ENCODE results near the gene DOK6. TPM values are rescaled to one million over a fixed set of nuclear protein-coding genes. Genes with fewer than 3 reads are reported as not detected.

DOK6 gene
- total RNA-seq, 2 experiments from 2014 or later, result not detected

GRCh38 chr18:69701305-69701704 lies 300.6 kb downstream of the DOK6 start:
- H3K27ac ChIP-seq (ENCODE audit: low read depth, low read length, poor library complexity, severe bottlenecking), result no peak overlapping the region
- no peaks in the 10 kb centered on the region for H3K79me2 ChIP-seq (ENCODE audit: insufficient read depth, low read depth, low read length)
- no peak for DNase-seq (ENCODE audit: low spot score)
- CTCF ChIA-PET (ENCODE audit: unreplicated experiment), result no interaction called here
- H3K9me2 ChIP-seq (ENCODE audit: insufficient read depth, low read length), result no peaks in the 10 kb centered on the region
- no peaks in the 10 kb centered on the region for H3K36me3 ChIP-seq (ENCODE audit: insufficient read depth, low read length)
- intact Hi-C loops (cut with micrococcal nuclease; ENCODE audit: unreplicated experiment), result no loop called here
- no peaks in the 10 kb centered on the region for H3K4me1 ChIP-seq (ENCODE audit: insufficient read depth, low read length, poor library complexity, severe bottlenecking)
- H2AFZ ChIP-seq (ENCODE audit: low read length), result no peak overlapping the region
- H3K9me3 ChIP-seq (ENCODE audit: low read length), result no peaks in the 10 kb centered on the region
- H3K4me3 ChIP-seq (ENCODE audit: low read depth, low read length, poor library complexity, severe bottlenecking), result no peak overlapping the region
- POLR2A ChIA-PET, result no interaction called here
- H3K4me2 ChIP-seq (ENCODE audit: low read length), result no peak overlapping the region
- no peak for TF ChIP-seq EZH2phosphoT487 (IDR thresholded peaks at IDR 0.05; ENCODE audit: borderline replicate concordance, low read depth, low read length)
- TF ChIP-seq, protein P1, sequence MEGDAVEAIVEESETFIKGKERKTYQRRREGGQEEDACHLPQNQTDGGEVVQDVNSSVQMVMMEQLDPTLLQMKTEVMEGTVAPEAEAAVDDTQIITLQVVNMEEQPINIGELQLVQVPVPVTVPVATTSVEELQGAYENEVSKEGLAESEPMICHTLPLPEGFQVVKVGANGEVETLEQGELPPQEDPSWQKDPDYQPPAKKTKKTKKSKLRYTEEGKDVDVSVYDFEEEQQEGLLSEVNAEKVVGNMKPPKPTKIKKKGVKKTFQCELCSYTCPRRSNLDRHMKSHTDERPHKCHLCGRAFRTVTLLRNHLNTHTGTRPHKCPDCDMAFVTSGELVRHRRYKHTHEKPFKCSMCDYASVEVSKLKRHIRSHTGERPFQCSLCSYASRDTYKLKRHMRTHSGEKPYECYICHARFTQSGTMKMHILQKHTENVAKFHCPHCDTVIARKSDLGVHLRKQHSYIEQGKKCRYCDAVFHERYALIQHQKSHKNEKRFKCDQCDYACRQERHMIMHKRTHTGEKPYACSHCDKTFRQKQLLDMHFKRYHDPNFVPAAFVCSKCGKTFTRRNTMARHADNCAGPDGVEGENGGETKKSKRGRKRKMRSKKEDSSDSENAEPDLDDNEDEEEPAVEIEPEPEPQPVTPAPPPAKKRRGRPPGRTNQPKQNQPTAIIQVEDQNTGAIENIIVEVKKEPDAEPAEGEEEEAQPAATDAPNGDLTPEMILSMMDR (conservative IDR thresholded peaks at IDR 0.05; ENCODE audit: low read length), result no peak
- no TSS peak for BruUV-seq (replicated peaks)
- H4K20me1 ChIP-seq (ENCODE audit: insufficient read depth, low read length), result no peaks in the 10 kb centered on the region

DNA sequence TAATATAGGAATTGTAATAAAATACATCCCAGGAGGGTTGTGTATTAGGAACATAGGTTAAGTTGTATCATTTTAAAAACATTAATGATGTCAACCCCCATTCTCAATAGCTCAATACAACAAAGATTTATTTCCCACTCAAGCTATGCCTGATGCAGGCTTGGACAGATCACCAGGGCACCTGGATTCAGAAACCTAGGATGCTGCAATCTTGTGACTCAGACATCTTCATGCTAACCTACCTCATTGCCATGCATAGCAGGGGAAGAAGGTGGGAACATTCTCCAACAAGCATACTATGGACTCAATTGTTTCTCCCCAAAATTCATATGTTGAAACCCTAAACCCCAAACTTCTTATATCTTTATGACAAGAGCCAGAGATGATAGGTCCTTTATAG lies 302.8 kb downstream of the DOK6 start:
- intact Hi-C loops (cut with micrococcal nuclease; ENCODE audit: unreplicated experiment), result no loop called here
- ChIA-PET CTCF (ENCODE audit: unreplicated experiment) (no interaction called here), POLR2A (no interaction called here)

DNA sequence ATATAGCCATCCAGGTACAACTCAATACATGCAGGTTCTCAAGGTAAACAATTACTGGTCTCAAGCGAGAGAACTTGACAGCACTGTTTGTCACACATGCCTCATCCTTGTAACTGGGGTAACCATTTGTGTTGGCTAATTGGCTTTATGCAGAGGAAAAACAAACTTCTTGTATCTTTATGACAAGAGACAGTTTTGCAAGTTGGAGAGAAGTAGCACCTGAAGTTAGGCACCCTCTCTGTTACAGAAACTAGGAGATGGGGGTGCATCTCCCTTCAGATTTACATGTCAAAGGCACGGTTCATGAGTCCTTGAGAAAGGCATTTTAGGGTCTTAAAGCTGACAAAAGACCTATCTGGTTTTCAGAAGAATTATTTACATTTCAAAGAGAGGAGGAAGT lies 305.3 kb downstream of the DOK6 start:
- no peaks in the 10 kb centered on the region for H3K9me3 ChIP-seq (ENCODE audit: low read length)
- no TSS peak for BruUV-seq (replicated peaks)
- ChIA-PET CTCF (ENCODE audit: unreplicated experiment) (no interaction called here), POLR2A (no interaction called here)
- no peak overlapping the region for H2AFZ ChIP-seq (ENCODE audit: low read length)
- H3K79me2 ChIP-seq (ENCODE audit: insufficient read depth, low read depth, low read length), result no peaks in the 10 kb centered on the region
- no peak for TF ChIP-seq EZH2phosphoT487 (IDR thresholded peaks at IDR 0.05; ENCODE audit: borderline replicate concordance, low read depth, low read length)
- TF ChIP-seq, protein P1 (conservative IDR thresholded peaks at IDR 0.05; ENCODE audit: low read length), result no peak
- no peak overlapping the region for H3K4me3 ChIP-seq (ENCODE audit: low read depth, low read length, poor library complexity, severe bottlenecking)
- H4K20me1 ChIP-seq (ENCODE audit: insufficient read depth, low read length), result no peaks in the 10 kb centered on the region
- H3K4me1 ChIP-seq (ENCODE audit: insufficient read depth, low read length, poor library complexity, severe bottlenecking), result no peaks in the 10 kb centered on the region
- H3K4me2 ChIP-seq (ENCODE audit: low read length), result no peak overlapping the region
- intact Hi-C loops (cut with micrococcal nuclease; ENCODE audit: unreplicated experiment), result no loop called here
- no peaks in the 10 kb centered on the region for H3K36me3 ChIP-seq (ENCODE audit: insufficient read depth, low read length)
- DNase-seq (ENCODE audit: low spot score), result no peak
- H3K27ac ChIP-seq (ENCODE audit: low read depth, low read length, poor library complexity, severe bottlenecking), result no peak overlapping the region
- H3K9me2 ChIP-seq (ENCODE audit: insufficient read depth, low read length), result no peaks in the 10 kb centered on the region

More for the DNA sequence above, 302.8 kb downstream of the DOK6 start:
- Histone ChIP-seq H3K4me1 (ENCODE audit: insufficient read depth, low read length, poor library complexity, severe bottlenecking) (no peaks in the 10 kb centered on the region), H3K9me3 (ENCODE audit: low read length) (no peaks in the 10 kb centered on the region), H2AFZ (ENCODE audit: low read length) (no peak overlapping the region), H3K4me2 (ENCODE audit: low read length) (no peak overlapping the region), H3K4me3 (ENCODE audit: low read depth, low read length, poor library complexity, severe bottlenecking) (no peak overlapping the region), H3K27ac (ENCODE audit: low read depth, low read length, poor library complexity, severe bottlenecking) (no peak overlapping the region), H3K79me2 (ENCODE audit: insufficient read depth, low read depth, low read length) (no peaks in the 10 kb centered on the region), H3K36me3 (ENCODE audit: insufficient read depth, low read length) (no peaks in the 10 kb centered on the region), H3K9me2 (ENCODE audit: insufficient read depth, low read length) (no peaks in the 10 kb centered on the region), H4K20me1 (ENCODE audit: insufficient read depth, low read length) (no peaks in the 10 kb centered on the region)
- no peak for DNase-seq (ENCODE audit: low spot score)
- no TSS peak for BruUV-seq (replicated peaks)
- TF ChIP-seq, protein P1 (conservative IDR thresholded peaks at IDR 0.05; ENCODE audit: low read length), result no peak
- no peak for TF ChIP-seq EZH2phosphoT487 (IDR thresholded peaks at IDR 0.05; ENCODE audit: borderline replicate concordance, low read depth, low read length)
